Trophoblast cell (in vitro differentiated cells and primary cell): ENCODE measurements around the gene CS.
"Not testable (repeated sequence)": the region's sequence is repeated elsewhere in the genome, so short reads cannot be mapped to it uniquely, and the experiment has no call there.

Experiments used
- DNase-seq, 2 donors: peaks; one replicate each; pipeline ENCODE4 v3.0.0-alpha.2; 2016
- H2AFZ ChIP-seq: 2 replicates; pipeline ENCODE4 v1.6.1; 2013; ENCODE audit warnings: low read length, moderate library complexity, mild to moderate bottlenecking; ENCODE audit not compliant: insufficient read depth, poor library complexity
- H2AK5ac ChIP-seq: 2 replicates; pipeline ENCODE4 v1.6.1; 2013; ENCODE audit warnings: mild to moderate bottlenecking, low read length
- H2BK120ac ChIP-seq: 2 replicates; pipeline ENCODE4 v1.6.1; 2013; ENCODE audit warnings: low read length, mild to moderate bottlenecking, moderate library complexity; ENCODE audit not compliant: insufficient read depth, poor library complexity
- H2BK12ac ChIP-seq: 2 replicates; pipeline ENCODE4 v1.6.1; 2013; ENCODE audit warnings: mild to moderate bottlenecking, low read length, moderate library complexity
- H2BK5ac ChIP-seq: 2 replicates; pipeline ENCODE4 v1.6.1; 2013; ENCODE audit warnings: low read length, low read depth, moderate library complexity, mild to moderate bottlenecking; ENCODE audit not compliant: poor library complexity
- H3K14ac ChIP-seq: 2 replicates; pipeline ENCODE4 v1.6.1; 2013; ENCODE audit warnings: mild to moderate bottlenecking, low read length
- H3K18ac ChIP-seq: 2 replicates; pipeline ENCODE4 v1.6.1; 2013; ENCODE audit warnings: mild to moderate bottlenecking, low read length
- H3K23ac ChIP-seq: 2 replicates; pipeline ENCODE4 v1.6.1; 2013; ENCODE audit warnings: low read length
- H3K27ac ChIP-seq: 2 replicates; pipeline ENCODE4 v1.5.1; 2013; ENCODE audit warnings: low read depth, mild to moderate bottlenecking, inconsistent platforms, low read length, moderate library complexity
- H3K27me3 ChIP-seq: 2 replicates; pipeline ENCODE4 v1.6.1; 2013; ENCODE audit warnings: inconsistent platforms, mild to moderate bottlenecking, low read length, moderate library complexity; ENCODE audit not compliant: insufficient read depth
- H3K36me3 ChIP-seq, 2 experiments: 1 replicate in 1 of 2; 2 replicates in 1 of 2; pipeline ENCODE4 v1.6.1; 2013; ENCODE audit warnings: low read length in 2 of 2, mild to moderate bottlenecking in 2 of 2, moderate library complexity in 1 of 2; ENCODE audit not compliant: insufficient read depth in 2 of 2, control insufficient read depth in 1 of 2
- H3K4ac ChIP-seq: 2 replicates; pipeline ENCODE4 v1.6.1; 2013; ENCODE audit warnings: low read depth, mild to moderate bottlenecking, low read length, moderate library complexity
- H3K4me1 ChIP-seq, 2 experiments: 1 replicate in 1 of 2; 2 replicates in 1 of 2; pipeline ENCODE4 v1.6.1; 2013; ENCODE audit warnings: low read length in 2 of 2, mild to moderate bottlenecking in 2 of 2, moderate library complexity in 1 of 2; ENCODE audit not compliant: insufficient read depth in 2 of 2, control insufficient read depth in 1 of 2
- H3K4me2 ChIP-seq: 2 replicates; pipeline ENCODE4 v1.6.1; 2013; ENCODE audit warnings: inconsistent platforms, mild to moderate bottlenecking, low read length, moderate library complexity
- H3K4me3 ChIP-seq: 2 replicates; pipeline ENCODE4 v1.5.1; 2013; ENCODE audit warnings: mild to moderate bottlenecking, low read depth, low read length, inconsistent platforms
- H3K79me1 ChIP-seq: one replicate; pipeline ENCODE4 v1.6.1; 2013; ENCODE audit warnings: low read length
- H3K79me2 ChIP-seq: 2 replicates; pipeline ENCODE4 v1.6.1; 2013; ENCODE audit warnings: low read length, mild to moderate bottlenecking; ENCODE audit not compliant: control insufficient read depth, insufficient read depth, poor library complexity
- H3K9ac ChIP-seq: 2 replicates; pipeline ENCODE4 v1.6.1; 2013; ENCODE audit warnings: mild to moderate bottlenecking, low read length
- H3K9me3 ChIP-seq: 2 replicates; pipeline ENCODE4 v1.6.1; 2013; ENCODE audit warnings: low read depth, mild to moderate bottlenecking, control low read depth, inconsistent platforms, low read length; ENCODE audit not compliant: insufficient read depth
- H4K12ac ChIP-seq: 2 replicates; pipeline ENCODE4 v1.6.1; 2013; ENCODE audit warnings: low read depth, mild to moderate bottlenecking, low read length, moderate library complexity
- H4K8ac ChIP-seq: 2 replicates; pipeline ENCODE4 v1.6.1; 2013; ENCODE audit warnings: low read depth, mild to moderate bottlenecking, low read length, moderate library complexity
- H4K91ac ChIP-seq: one replicate; pipeline ENCODE4 v1.6.1; 2013; ENCODE audit warnings: low read depth, mild to moderate bottlenecking, low read length, moderate library complexity
- WGBS: extraction: QIAGEN DNeasy Blood & Tissue Kit; methylation state at CpG from one replicate; pipeline ENCODE4 v1.1.7; 2013; ENCODE audit warnings: missing lambda C conversion rate; ENCODE audit not compliant: insufficient read length, insufficient coverage; ENCODE audit errors: extremely low coverage; 5-methylcytosine and 5-hydroxymethylcytosine counted together

CS gene

GRCh38 chr12:56342290-56342689 is 42.2 kb upstream of the CS start:
- not testable (repeated sequence) for H2BK5ac ChIP-seq, H3K27me3 ChIP-seq, H3K79me2 ChIP-seq, H3K4ac ChIP-seq, H2AK5ac ChIP-seq, H2AFZ ChIP-seq, H3K4me3 ChIP-seq, H3K9ac ChIP-seq, H4K8ac ChIP-seq, H3K79me1 ChIP-seq, H2BK12ac ChIP-seq, H3K27ac ChIP-seq, DNase-seq, H4K12ac ChIP-seq, H3K23ac ChIP-seq, H2BK120ac ChIP-seq, H3K14ac ChIP-seq, H3K4me2 ChIP-seq, H4K91ac ChIP-seq, H3K4me1 ChIP-seq, H3K9me3 ChIP-seq, H3K18ac ChIP-seq
- WGBS, result no CpG with 5 or more reads among the region's 2 CpGs
- H3K36me3 ChIP-seq, result peaks cover 18 to 39% of the 10 kb centered on the region in 2 experiments

GRCh38 chr12:56341616-56342015 is 41.5 kb upstream of the CS start:
- no peak overlapping the region for H4K8ac ChIP-seq
- H2BK12ac ChIP-seq, result no peak overlapping the region
- H2AK5ac ChIP-seq, result no peak overlapping the region
- no peak overlapping the region for H3K18ac ChIP-seq
- no peak overlapping the region for H3K9ac ChIP-seq
- DNase-seq, result no peak
- H3K79me1 ChIP-seq, result no peaks in the 10 kb centered on the region
- no peaks in the 10 kb centered on the region for H3K79me2 ChIP-seq
- H3K27me3 ChIP-seq, result no peaks in the 10 kb centered on the region
- no peak overlapping the region for H2AFZ ChIP-seq
- peaks cover 13 to 32% of the 10 kb centered on the region in 2 experiments for H3K36me3 ChIP-seq
- WGBS, result no CpG with 5 or more reads among the region's 1 CpG
- H3K4ac ChIP-seq, result no peak overlapping the region
- no peak overlapping the region for H3K4me2 ChIP-seq
- H2BK5ac ChIP-seq, result no peak overlapping the region
- no peak overlapping the region for H4K91ac ChIP-seq
- H3K23ac ChIP-seq, result no peak overlapping the region
- H3K14ac ChIP-seq, result no peak overlapping the region
- H3K4me3 ChIP-seq, result no peak overlapping the region
- H3K9me3 ChIP-seq, result no peaks in the 10 kb centered on the region
- H2BK120ac ChIP-seq, result no peak overlapping the region
- no peak overlapping the region for H4K12ac ChIP-seq
- peaks cover 2 to 5% of the 10 kb centered on the region in 2 experiments for H3K4me1 ChIP-seq
- H3K27ac ChIP-seq, result peak overlapping the region; percentile 3

- no peaks in the 10 kb centered on the region for H3K27me3 ChIP-seq
- peaks cover 2 to 5% of the 10 kb centered on the region in 2 experiments for H3K4me1 ChIP-seq
- no peak overlapping the region for H2BK120ac ChIP-seq
- H4K91ac ChIP-seq, result no peak overlapping the region
- no peak overlapping the region for H3K9ac ChIP-seq
- no peak overlapping the region for H3K27ac ChIP-seq
- H3K18ac ChIP-seq, result no peak overlapping the region
- no peak overlapping the region for H3K14ac ChIP-seq
- no peak overlapping the region for H2BK5ac ChIP-seq
- H2BK12ac ChIP-seq, result no peak overlapping the region
- no peak for DNase-seq
- no peak overlapping the region for H4K8ac ChIP-seq
- H3K79me1 ChIP-seq, result no peaks in the 10 kb centered on the region
- WGBS, result no CpG with 5 or more reads among the region's 1 CpG
- no peak overlapping the region for H4K12ac ChIP-seq
- H3K4ac ChIP-seq, result no peak overlapping the region
- H3K4me2 ChIP-seq, result no peak overlapping the region
- H3K79me2 ChIP-seq, result no peaks in the 10 kb centered on the region
- H3K4me3 ChIP-seq, result no peak overlapping the region
- no peak overlapping the region for H2AK5ac ChIP-seq
- H3K36me3 ChIP-seq, result peaks cover 7 to 16% of the 10 kb centered on the region in 2 experiments
- H2AFZ ChIP-seq, result no peak overlapping the region
- H3K9me3 ChIP-seq, result no peaks in the 10 kb centered on the region
- H3K23ac ChIP-seq, result no peak overlapping the region
Observed at GRCh38 chr12:56339158-56339422, 39.0 kb upstream of the CS start.

- peaks cover 3 to 11% of the 10 kb centered on the region in 2 experiments for H3K36me3 ChIP-seq
- no CpG with 5 or more reads among the region's 9 CpGs for WGBS
- H3K23ac ChIP-seq, result no peak within 1 kb of the TSS
- H2AFZ ChIP-seq, result no peak within 1 kb of the TSS
- no peak within 1 kb of the TSS for H4K91ac ChIP-seq
- H3K27ac ChIP-seq, result no peak within 1 kb of the TSS
- H3K4me3 ChIP-seq, result no peak within 1 kb of the TSS
- H3K9me3 ChIP-seq, result no peaks in the 10 kb centered on the region
- H4K12ac ChIP-seq, result no peak within 1 kb of the TSS
- H3K14ac ChIP-seq, result no peak within 1 kb of the TSS
- no peaks in the 10 kb centered on the region for H3K27me3 ChIP-seq
- no peak within 1 kb of the TSS for H2BK12ac ChIP-seq
- H3K79me2 ChIP-seq, result no peaks in the 10 kb centered on the region
- no peak within 1 kb of the TSS for H4K8ac ChIP-seq
- no peak within 1 kb of the TSS for H3K9ac ChIP-seq
- peaks cover 2 to 5% of the 10 kb centered on the region in 2 experiments for H3K4me1 ChIP-seq
- H2BK5ac ChIP-seq, result no peak within 1 kb of the TSS
- no peak within 1 kb of the TSS for H2AK5ac ChIP-seq
- H2BK120ac ChIP-seq, result no peak within 1 kb of the TSS
- H3K4ac ChIP-seq, result no peak within 1 kb of the TSS
- no peak within 1 kb of the TSS for H3K4me2 ChIP-seq
- DNase-seq, result peak; percentile 37 to 49
- H3K79me1 ChIP-seq, result peaks cover 2% of the 10 kb centered on the region
- H3K18ac ChIP-seq, result no peak within 1 kb of the TSS
Observed at GRCh38 chr12:56338308-56339157, 38.4 kb upstream of the CS start, which contains the start of gene IL23A. TSS of gene IL23A (plus strand) at chr12:56338884. CDS start at chr12:56339045, 161 bp downstream.
